Fibroblast of lung (primary cell): Measurements from ENCODE around the gene CAMK2B. TPM values are rescaled to one million over a fixed set of nuclear protein-coding genes. Genes with fewer than 3 reads are reported as not detected.

Experiments
- DNase-seq, 2 donors: peaks; one replicate each; pipeline versions ENCODE4 v3.0.0 to v3.0.0-alpha.2; 2010; ENCODE audit warnings: low read depth in 2 of 2
- H2AFZ ChIP-seq: 2 replicates; pipeline ENCODE4 v1.5.1; 2012; ENCODE audit warnings: low read length, control low read depth, inconsistent platforms
- H3K27ac ChIP-seq: 2 replicates; pipeline ENCODE4 v1.5.1; 2011; ENCODE audit warnings: low read length, control low read depth; ENCODE audit not compliant: insufficient read depth
- H3K27me3 ChIP-seq: 2 replicates; pipeline ENCODE4 v1.5.1; 2011; ENCODE audit warnings: mild to moderate bottlenecking, low read length; ENCODE audit not compliant: control insufficient read depth, insufficient read depth
- H3K36me3 ChIP-seq: 2 replicates; pipeline ENCODE4 v1.5.1; 2011; ENCODE audit warnings: low read length; ENCODE audit not compliant: control insufficient read depth, insufficient read depth
- H3K4me1 ChIP-seq: 2 replicates; pipeline ENCODE4 v1.5.1; 2011; ENCODE audit warnings: low read length; ENCODE audit not compliant: control insufficient read depth, insufficient read depth; ENCODE audit errors: extremely low read depth
- H3K4me2 ChIP-seq: 2 replicates; pipeline ENCODE4 v1.5.1; 2011; ENCODE audit warnings: low read length, control low read depth; ENCODE audit not compliant: insufficient read depth; ENCODE audit errors: extremely low read depth
- H3K4me3 ChIP-seq, 4 experiments: fragments of 200-600 bp in 1 of 4; sonication (generic) in 1 of 4; replicated peaks in 1 of 4; 2 replicates each; pipeline ENCODE4 v1.5.1; 2011 to 2016; ENCODE audit warnings: low read length in 4 of 4, low read depth in 3 of 4, mild to moderate bottlenecking in 3 of 4, control low read depth in 2 of 4, inconsistent platforms in 1 of 4, mixed read lengths in 1 of 4; ENCODE audit not compliant: insufficient read depth in 1 of 4; ENCODE audit errors: control extremely low read depth in 1 of 4
- H3K79me2 ChIP-seq: 2 replicates; pipeline ENCODE4 v1.5.1; 2012; ENCODE audit warnings: mild to moderate bottlenecking, low read length, inconsistent platforms; ENCODE audit not compliant: control insufficient read depth, insufficient read depth
- H3K9ac ChIP-seq: 2 replicates; pipeline ENCODE4 v1.5.1; 2011; ENCODE audit warnings: mild to moderate bottlenecking, low read length, control low read depth; ENCODE audit not compliant: insufficient read depth
- H3K9me3 ChIP-seq: 2 replicates; pipeline ENCODE4 v1.5.1; 2012; ENCODE audit warnings: low read depth, low read length; ENCODE audit not compliant: control insufficient read depth, insufficient read depth
- H4K20me1 ChIP-seq: 2 replicates; pipeline ENCODE4 v1.5.1; 2011; ENCODE audit warnings: low read length; ENCODE audit not compliant: control insufficient read depth, insufficient read depth; ENCODE audit errors: extremely low read depth
- CTCF ChIP-seq, 2 donors: IDR thresholded peaks in 1 of 2; conservative IDR thresholded peaks in 1 of 2; 1 replicate in 1 of 2; 2 replicates in 1 of 2; pipeline ENCODE4 v1.5.1; 2011 to 2012; ENCODE audit warnings: low read length in 2 of 2, control low read depth in 1 of 2, inconsistent platforms in 1 of 2, low read depth in 1 of 2, mild to moderate bottlenecking in 1 of 2
- EZH2 ChIP-seq: IDR thresholded peaks from 2 replicates; pipeline ENCODE4 v1.5.1; 2012; ENCODE audit warnings: low read length, control low read depth, mild to moderate bottlenecking; ENCODE audit errors: missing control alignments
- polyA plus RNA-seq, 2 donors: library from polyadenylated mRNA; depleted of rRNA in 1 of 2; stranded (reverse) in 1 of 2; unstranded in 1 of 2; fragments of >200 nt; gene quantifications; 2 replicates each; pipeline ENCODE4 v1.2.1, GENCODE V29; 2011 to 2012; ENCODE audit warnings: missing spikeins in 1 of 2
- total RNA-seq: library from RNA; depleted of rRNA; stranded (reverse); fragments of >200 nt; gene quantifications from 2 replicates; pipeline ENCODE4 v1.2.1, GENCODE V29; 2014

Gene CAMK2B
- total and polyA plus RNA-seq, 2 donors (not counting 1 experiment from before 2014, with no cell fraction given): 0.06 to 0.17 TPM

- H2AFZ ChIP-seq: no peak overlapping the region
- H3K9ac ChIP-seq: no peak overlapping the region
- no peak for DNase-seq
Measured at GRCh38 chr7:44217223-44217714, 108.1 kb downstream of the CAMK2B start.

GRCh38 chr7:44216521-44217222, 108.7 kb downstream of the CAMK2B start:
- no peak for DNase-seq
- Histone ChIP-seq H2AFZ (no peak overlapping the region), H3K4me3 (no peak overlapping the region)

More at GRCh38 chr7:44217223-44217714, 108.1 kb downstream of the CAMK2B start:
- Histone ChIP-seq H3K36me3 (no peaks in the 10 kb centered on the region), H3K4me2 (no peak overlapping the region), H3K4me3 (no peak overlapping the region), H3K27ac (no peak overlapping the region), H3K79me2 (no peaks in the 10 kb centered on the region), H3K27me3 (no peaks in the 10 kb centered on the region), H3K9me3 (no peaks in the 10 kb centered on the region), H3K4me1 (no peaks in the 10 kb centered on the region), H4K20me1 (no peaks in the 10 kb centered on the region)
- TF ChIP-seq CTCF (conservative IDR thresholded peaks at IDR 0.05 in 1 of 2, IDR thresholded peaks at IDR 0.05 in 1 of 2; ENCODE audit: low read depth in 1 of 2, low read length in 2 of 2): no peak
- TF ChIP-seq EZH2: no peak

GRCh38 chr7:44216019-44216418, 109.4 kb downstream of the CAMK2B start:
- Histone ChIP-seq H3K36me3 (peaks cover 6% of the 10 kb centered on the region), H3K9me3 (no peaks in the 10 kb centered on the region), H4K20me1 (no peaks in the 10 kb centered on the region), H3K4me1 (no peaks in the 10 kb centered on the region), H2AFZ (no peak overlapping the region), H3K27me3 (no peaks in the 10 kb centered on the region), H3K4me3 (no peak overlapping the region), H3K27ac (no peak overlapping the region), H3K9ac (no peak overlapping the region), H3K4me2 (no peak overlapping the region), H3K79me2 (no peaks in the 10 kb centered on the region)
- no peak for DNase-seq
- TF ChIP-seq EZH2 (no peak), CTCF (conservative IDR thresholded peaks at IDR 0.05 in 1 of 2, IDR thresholded peaks at IDR 0.05 in 1 of 2; ENCODE audit: low read depth in 1 of 2, low read length in 2 of 2) (no peak)

More at GRCh38 chr7:44216521-44217222, 108.7 kb downstream of the CAMK2B start:
- no peak overlapping the region for H3K27ac ChIP-seq
- TF ChIP-seq EZH2: no peak
- H3K36me3 ChIP-seq: peaks cover 2% of the 10 kb centered on the region
- H3K4me1 ChIP-seq: no peaks in the 10 kb centered on the region
- no peaks in the 10 kb centered on the region for H3K27me3 ChIP-seq
- H3K79me2 ChIP-seq: no peaks in the 10 kb centered on the region
- H3K4me2 ChIP-seq: no peak overlapping the region
- H4K20me1 ChIP-seq: no peaks in the 10 kb centered on the region
- no peaks in the 10 kb centered on the region for H3K9me3 ChIP-seq
- H3K9ac ChIP-seq: no peak overlapping the region
